Spleen (tissue), 7 donors: ENCODE data around the gene LONRF3.

Experiments
- POLR2AphosphoS5 ChIP-seq, 3 donors: sonication (generic); formaldehyde crosslinking; IDR thresholded peaks; one replicate each; pipeline ENCODE4 v1.5.1; 2017; ENCODE audit warnings: antibody characterized with exemption in 3 of 3
- TF ChIP-seq, protein P1 (sequence below), 11 experiments: fragments of 200-600 bp in 7 of 11; fragments of 450-650 bp in 4 of 11; sonication (generic) in 4 of 11; IDR thresholded peaks in 8 of 11; conservative IDR thresholded peaks in 3 of 11; 1 replicate in 7 of 11; 2 replicates in 4 of 11; pipeline versions ENCODE4 v1.4.0 to v1.8.0; 2016 to 2021; ENCODE audit warnings: antibody characterized with exemption in 11 of 11, inconsistent platforms in 4 of 11, mild to moderate bottlenecking in 1 of 11
- donor health status: DM: no; HTN: no; CAD: no; lungs with moderate emphysema.
- donor health status: DM: no; HTN: no; CAD: no.
- donor health status: DM: no; HTN: no; CAD: no.

DNA sequence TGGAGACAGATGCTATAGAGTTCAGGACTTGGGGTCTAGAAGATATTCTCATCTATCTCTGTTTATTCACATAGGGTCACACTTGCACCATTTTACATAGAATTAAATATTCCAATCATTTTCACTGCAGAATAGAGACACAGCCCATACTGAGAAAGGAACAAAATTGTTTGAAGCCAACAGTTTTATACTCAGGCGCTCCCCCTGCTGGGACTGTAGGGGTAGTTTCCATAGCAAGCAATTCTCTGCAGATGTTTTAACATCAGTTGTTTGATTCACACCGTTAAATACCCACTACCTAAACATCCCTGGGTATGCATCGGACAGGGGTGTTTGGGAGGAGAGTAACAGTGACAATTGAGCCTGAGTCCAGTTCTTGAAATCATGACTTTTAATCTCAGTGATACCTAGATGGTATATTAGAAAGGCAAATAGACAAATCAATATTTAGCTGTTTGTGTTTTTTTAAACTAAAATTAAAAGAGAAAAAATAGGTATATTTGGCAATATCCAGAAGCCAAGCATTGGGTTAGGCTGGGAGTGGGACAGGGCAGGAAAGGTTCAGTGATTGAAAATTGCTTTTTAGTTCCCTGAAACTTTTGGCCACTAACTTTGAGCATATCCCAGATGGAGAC, 33.8 kb downstream of the LONRF3 start:
- TF ChIP-seq, protein P1, sequence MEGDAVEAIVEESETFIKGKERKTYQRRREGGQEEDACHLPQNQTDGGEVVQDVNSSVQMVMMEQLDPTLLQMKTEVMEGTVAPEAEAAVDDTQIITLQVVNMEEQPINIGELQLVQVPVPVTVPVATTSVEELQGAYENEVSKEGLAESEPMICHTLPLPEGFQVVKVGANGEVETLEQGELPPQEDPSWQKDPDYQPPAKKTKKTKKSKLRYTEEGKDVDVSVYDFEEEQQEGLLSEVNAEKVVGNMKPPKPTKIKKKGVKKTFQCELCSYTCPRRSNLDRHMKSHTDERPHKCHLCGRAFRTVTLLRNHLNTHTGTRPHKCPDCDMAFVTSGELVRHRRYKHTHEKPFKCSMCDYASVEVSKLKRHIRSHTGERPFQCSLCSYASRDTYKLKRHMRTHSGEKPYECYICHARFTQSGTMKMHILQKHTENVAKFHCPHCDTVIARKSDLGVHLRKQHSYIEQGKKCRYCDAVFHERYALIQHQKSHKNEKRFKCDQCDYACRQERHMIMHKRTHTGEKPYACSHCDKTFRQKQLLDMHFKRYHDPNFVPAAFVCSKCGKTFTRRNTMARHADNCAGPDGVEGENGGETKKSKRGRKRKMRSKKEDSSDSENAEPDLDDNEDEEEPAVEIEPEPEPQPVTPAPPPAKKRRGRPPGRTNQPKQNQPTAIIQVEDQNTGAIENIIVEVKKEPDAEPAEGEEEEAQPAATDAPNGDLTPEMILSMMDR (IDR thresholded peaks at IDR 0.05 in 8 of 11, conservative IDR thresholded peaks at IDR 0.05 in 3 of 11), result peak in 8 of 11 experiments; percentile 22 to 63 (median 56)
- no peak for TF ChIP-seq POLR2AphosphoS5 (IDR thresholded peaks at IDR 0.05)
